Thyroid gland (tissue), 4 donors: ENCODE measurements around the gene KCNMA1.

Experiments
- POLR2A ChIP-seq, 2 donors: fragments of 450-650 bp; IDR thresholded peaks; one replicate each; pipeline ENCODE4 v1.6.1; 2017; ENCODE audit warnings: antibody characterized with exemption in 2 of 2, mild to moderate bottlenecking in 2 of 2, moderate library complexity in 1 of 2
- TF ChIP-seq, protein P1 (sequence below), 6 experiments: fragments of 200-600 bp in 3 of 6; fragments of 450-650 bp in 3 of 6; sonication (generic) in 3 of 6; IDR thresholded peaks; one replicate each; pipeline ENCODE4 v1.5.1; 2016 to 2019; ENCODE audit warnings: antibody characterized with exemption in 6 of 6, mild to moderate bottlenecking in 2 of 6, inconsistent platforms in 1 of 6, moderate library complexity in 1 of 6

- TF ChIP-seq, protein P1, sequence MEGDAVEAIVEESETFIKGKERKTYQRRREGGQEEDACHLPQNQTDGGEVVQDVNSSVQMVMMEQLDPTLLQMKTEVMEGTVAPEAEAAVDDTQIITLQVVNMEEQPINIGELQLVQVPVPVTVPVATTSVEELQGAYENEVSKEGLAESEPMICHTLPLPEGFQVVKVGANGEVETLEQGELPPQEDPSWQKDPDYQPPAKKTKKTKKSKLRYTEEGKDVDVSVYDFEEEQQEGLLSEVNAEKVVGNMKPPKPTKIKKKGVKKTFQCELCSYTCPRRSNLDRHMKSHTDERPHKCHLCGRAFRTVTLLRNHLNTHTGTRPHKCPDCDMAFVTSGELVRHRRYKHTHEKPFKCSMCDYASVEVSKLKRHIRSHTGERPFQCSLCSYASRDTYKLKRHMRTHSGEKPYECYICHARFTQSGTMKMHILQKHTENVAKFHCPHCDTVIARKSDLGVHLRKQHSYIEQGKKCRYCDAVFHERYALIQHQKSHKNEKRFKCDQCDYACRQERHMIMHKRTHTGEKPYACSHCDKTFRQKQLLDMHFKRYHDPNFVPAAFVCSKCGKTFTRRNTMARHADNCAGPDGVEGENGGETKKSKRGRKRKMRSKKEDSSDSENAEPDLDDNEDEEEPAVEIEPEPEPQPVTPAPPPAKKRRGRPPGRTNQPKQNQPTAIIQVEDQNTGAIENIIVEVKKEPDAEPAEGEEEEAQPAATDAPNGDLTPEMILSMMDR (IDR thresholded peaks at IDR 0.05), result no peak
- TF ChIP-seq POLR2A (IDR thresholded peaks at IDR 0.05), result no peak
Measured at GRCh38 chr10:77123330-77123729, 514.3 kb downstream of the KCNMA1 start.
